Thymus (tissue), 11 donors: ENCODE results near the gene TMC6. TPM values are rescaled to one million over a fixed set of nuclear protein-coding genes. Genes with fewer than 3 reads are reported as not detected.

Source experiments
- DNase-seq, 9 donors: peaks; one replicate each; pipeline ENCODE4 v3.0.0-alpha.2; 2013; ENCODE audit warnings: low spot score in 9 of 9, low read depth in 6 of 9, missing footprints in 1 of 9
- H3K27ac ChIP-seq, 2 donors: one replicate each; pipeline ENCODE4 v1.5.1; 2013; ENCODE audit warnings: control low read depth in 1 of 2, low read depth in 1 of 2, low read length in 1 of 2, mild to moderate bottlenecking in 1 of 2, moderate library complexity in 1 of 2
- H3K27me3 ChIP-seq, 2 donors: one replicate each; pipeline ENCODE4 v1.5.1; 2013; ENCODE audit warnings: low read length in 1 of 2; ENCODE audit not compliant: control insufficient read depth in 2 of 2, insufficient read depth in 1 of 2
- H3K36me3 ChIP-seq, 2 donors: one replicate each; pipeline ENCODE4 v1.5.1; 2013; ENCODE audit warnings: low read length in 1 of 2, mild to moderate bottlenecking in 1 of 2, moderate library complexity in 1 of 2; ENCODE audit not compliant: control insufficient read depth in 2 of 2, insufficient read depth in 2 of 2
- H3K4me1 ChIP-seq, 2 donors: one replicate each; pipeline ENCODE4 v1.5.1; 2013; ENCODE audit warnings: low read length in 2 of 2; ENCODE audit not compliant: control insufficient read depth in 2 of 2, insufficient read depth in 2 of 2
- H3K4me3 ChIP-seq, 2 donors: one replicate each; pipeline ENCODE4 v1.5.1; 2013; ENCODE audit warnings: low read length in 2 of 2, control low read depth in 1 of 2, mild to moderate bottlenecking in 1 of 2
- H3K9me3 ChIP-seq, 2 donors: one replicate each; pipeline ENCODE4 v1.5.1; 2013; ENCODE audit warnings: low read length in 1 of 2, mild to moderate bottlenecking in 1 of 2; ENCODE audit not compliant: control insufficient read depth in 2 of 2, insufficient read depth in 1 of 2
- WGBS: extraction: QIAGEN DNeasy Blood & Tissue Kit; methylation state at CpG from one replicate; pipeline ENCODE4 v1.1.7; 2013; 5-methylcytosine and 5-hydroxymethylcytosine counted together
- polyA plus RNA-seq: library from polyadenylated mRNA; stranded (reverse); fragments of 200-250 nt; gene quantifications from one replicate; pipeline ENCODE4 v1.2.3, GENCODE V29; 2013
- total RNA-seq: library from RNA; stranded (reverse); fragments of 120-200 nt; gene quantifications from one replicate; pipeline ENCODE4 v1.2.4, GENCODE V29; 2013
- donor health status: healthy.

TMC6 gene
- total and polyA plus RNA-seq, 2 donors: 83.7 to 174 TPM

DNA sequence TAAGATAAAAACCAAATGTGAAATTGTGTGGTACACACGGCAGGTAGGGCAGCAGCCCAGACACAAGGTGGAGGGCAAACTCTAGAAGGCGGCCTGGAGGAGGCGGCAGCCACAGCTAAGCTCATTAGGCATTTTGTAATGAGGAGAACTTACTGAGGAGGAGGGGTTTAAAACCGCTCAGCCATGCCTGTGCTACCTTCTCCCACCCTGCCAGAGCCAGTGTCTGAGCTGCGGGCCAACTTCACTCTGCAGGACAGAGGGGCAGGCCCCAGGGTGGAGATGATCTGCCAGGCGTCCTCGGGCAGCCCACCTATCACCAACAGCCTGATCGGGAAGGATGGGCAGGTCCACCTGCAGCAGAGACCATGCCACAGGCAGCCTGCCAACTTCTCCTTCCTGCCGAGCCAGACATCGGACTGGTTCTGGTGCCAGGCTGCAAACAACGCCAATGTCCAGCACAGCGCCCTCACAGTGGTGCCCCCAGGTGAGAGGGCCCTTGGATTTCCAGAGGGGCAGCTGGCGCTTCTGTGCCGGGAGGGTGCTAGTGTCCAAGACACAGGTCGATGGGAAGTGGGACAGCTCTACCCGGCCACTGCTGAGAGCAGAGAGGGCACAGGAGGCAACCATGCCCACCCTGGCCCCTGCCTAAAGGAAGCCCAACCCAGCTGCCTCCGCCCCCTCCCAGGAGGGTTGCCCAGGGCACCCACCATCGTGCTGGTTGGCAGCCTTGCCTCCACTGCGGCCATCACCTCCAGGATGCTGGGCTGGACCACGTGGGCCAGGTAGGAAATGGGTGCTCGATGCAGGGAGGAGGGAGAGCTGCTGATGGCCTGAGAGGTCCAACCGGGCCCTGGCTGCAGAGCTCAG lies 35.6 kb upstream of the TMC6 start:
- no peak overlapping the region for H3K27ac ChIP-seq
- no peak overlapping the region for H3K4me3 ChIP-seq
- DNase-seq: no peak
- no peaks in the 10 kb centered on the region for H3K9me3 ChIP-seq
- 77% methylated on average over 22 of the region's 22 CpGs for WGBS
- no peaks in the 10 kb centered on the region for H3K36me3 ChIP-seq
- H3K27me3 ChIP-seq: no peaks in the 10 kb centered on the region
- peaks cover 2 to 21% of the 10 kb centered on the region in 2 donors for H3K4me1 ChIP-seq

- WGBS: 73% methylated on average over 10 of the region's 10 CpGs
- Histone ChIP-seq H3K27ac (no peak overlapping the region), H3K9me3 (no peaks in the 10 kb centered on the region), H3K4me3 (no peak overlapping the region), H3K36me3 (no peaks in the 10 kb centered on the region), H3K27me3 (no peaks in the 10 kb centered on the region), H3K4me1 (peaks cover 0 to 20% of the 10 kb centered on the region in 2 donors)
- no peak for DNase-seq
These were observed 31.1 kb upstream of the TMC6 start for GRCh38 chr17:78159575-78160158.

DNA sequence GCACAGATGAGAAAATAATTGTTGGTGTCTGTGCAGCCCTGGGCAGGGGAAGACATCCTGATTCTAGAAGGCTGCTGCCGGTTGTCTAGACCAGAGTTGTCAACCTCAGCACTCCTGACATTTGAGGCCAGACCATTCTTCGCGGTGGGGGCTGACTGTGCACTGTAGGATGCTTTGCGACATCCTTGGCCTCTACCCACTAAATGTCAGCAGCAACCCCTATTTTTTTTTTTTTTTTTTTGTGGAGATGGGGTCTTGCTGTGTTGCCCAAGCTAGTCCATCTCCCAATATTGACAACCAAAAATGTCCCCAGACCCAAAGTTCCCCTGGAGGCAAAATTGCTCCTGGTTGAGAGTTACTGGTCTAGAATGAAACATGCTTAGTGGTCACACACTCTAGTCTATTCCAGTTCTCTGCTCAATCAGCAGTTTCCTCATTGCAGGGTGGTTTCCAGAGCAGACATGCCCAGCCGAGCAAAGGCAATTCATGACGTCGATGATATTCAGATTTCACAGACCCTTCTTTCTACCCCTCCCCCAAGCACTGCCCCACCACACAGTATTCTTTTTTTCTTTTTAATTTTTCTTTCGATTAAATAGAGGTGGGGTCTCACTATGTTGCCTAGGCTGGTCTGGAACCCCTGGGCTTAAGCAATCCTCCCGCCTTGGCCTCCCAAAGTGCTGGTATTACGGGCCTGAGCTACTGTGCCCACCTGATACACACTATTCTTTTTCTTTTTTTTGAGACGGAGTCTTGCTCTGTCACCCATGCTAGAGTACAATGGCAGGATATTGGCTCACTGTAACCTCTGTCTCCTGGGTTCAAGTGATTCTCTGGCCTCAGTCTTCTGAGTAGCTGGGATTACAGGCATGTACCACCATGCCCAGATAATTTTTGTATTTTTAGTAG lies 26.6 kb upstream of the TMC6 start:
- WGBS: 86% methylated on average over 11 of the region's 11 CpGs

GRCh38 chr17:78151514-78152008 lies 23.0 kb upstream of the TMC6 start:
- WGBS: 90% methylated on average over 7 of the region's 7 CpGs
- no peak for DNase-seq
- peaks cover 0 to 19% of the 10 kb centered on the region in 2 donors for H3K4me1 ChIP-seq
- no peaks in the 10 kb centered on the region for H3K9me3 ChIP-seq
- H3K36me3 ChIP-seq: no peaks in the 10 kb centered on the region
- H3K4me3 ChIP-seq: no peak overlapping the region
- H3K27ac ChIP-seq: no peak overlapping the region
- H3K27me3 ChIP-seq: no peaks in the 10 kb centered on the region

More for the DNA sequence above, 26.6 kb upstream of the TMC6 start:
- Histone ChIP-seq H3K4me1 (peaks cover 0 to 20% of the 10 kb centered on the region in 2 donors), H3K4me3 (no peak overlapping the region), H3K36me3 (no peaks in the 10 kb centered on the region), H3K9me3 (no peaks in the 10 kb centered on the region), H3K27ac (peak overlapping the region; percentile 65 to 79), H3K27me3 (no peaks in the 10 kb centered on the region)
- peak in 1 of 9 donors; percentile 49 for DNase-seq

GRCh38 chr17:78148286-78149016 lies 19.9 kb upstream of the TMC6 start:
- 82% methylated on average over 14 of the region's 14 CpGs for WGBS

GRCh38 chr17:78147315-78147998 lies 18.9 kb upstream of the TMC6 start:
- Histone ChIP-seq H3K27me3 (no peaks in the 10 kb centered on the region), H3K27ac (peak overlapping the region in 1 of 2 donors; percentile 25), H3K9me3 (no peaks in the 10 kb centered on the region), H3K4me3 (no peak overlapping the region), H3K4me1 (peaks cover 0 to 37% of the 10 kb centered on the region in 2 donors), H3K36me3 (peaks cover under 1 to 3% of the 10 kb centered on the region in 2 donors)
- DNase-seq: no peak
- 55% methylated on average over 8 of the region's 8 CpGs for WGBS

More at GRCh38 chr17:78148286-78149016, 19.9 kb upstream of the TMC6 start:
- Histone ChIP-seq H3K4me3 (no peak overlapping the region), H3K4me1 (peaks cover 0 to 30% of the 10 kb centered on the region in 2 donors), H3K36me3 (no peaks in the 10 kb centered on the region), H3K27ac (no peak overlapping the region), H3K9me3 (no peaks in the 10 kb centered on the region), H3K27me3 (no peaks in the 10 kb centered on the region)
- DNase-seq: no peak

DNA sequence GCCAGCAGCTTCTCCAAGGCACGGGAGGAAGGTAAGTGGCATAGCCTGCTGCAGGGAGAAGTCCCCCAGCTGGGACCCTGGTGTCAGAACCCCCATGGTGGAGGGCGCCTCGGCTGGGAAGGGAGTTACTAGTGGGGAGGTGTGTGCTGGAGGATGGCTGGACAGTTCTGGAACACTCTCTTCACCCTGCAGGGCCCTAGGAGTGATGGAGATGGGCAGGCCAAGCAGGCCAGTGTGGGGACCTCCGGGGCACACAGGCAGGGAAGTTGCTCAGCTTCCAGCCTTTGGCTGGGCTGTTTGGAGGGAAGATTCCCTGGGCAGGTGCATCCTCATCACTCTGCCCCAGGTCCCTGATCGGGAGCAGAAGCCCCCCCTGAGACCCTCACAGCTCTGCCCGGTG lies 18.3 kb upstream of the TMC6 start:
- whole genome bisulfite sequencing: 91% methylated on average over 6 of the region's 6 CpGs
- Histone ChIP-seq H3K27ac (no peak overlapping the region), H3K9me3 (peaks cover 0 to 3% of the 10 kb centered on the region in 2 donors), H3K27me3 (no peaks in the 10 kb centered on the region), H3K36me3 (peaks cover 7 to 9% of the 10 kb centered on the region in 2 donors), H3K4me1 (peaks cover 0 to 43% of the 10 kb centered on the region in 2 donors), H3K4me3 (no peak overlapping the region)
- DNase-seq: no peak

GRCh38 chr17:78146471-78146869 lies 17.9 kb upstream of the TMC6 start:
- no peak for DNase-seq
- no peak overlapping the region for H3K4me3 ChIP-seq
- 95% methylated on average over 7 of the region's 7 CpGs for WGBS
- H3K36me3 ChIP-seq: peaks cover 11 to 13% of the 10 kb centered on the region in 2 donors
- no peak overlapping the region for H3K27ac ChIP-seq
- peaks cover 0 to 47% of the 10 kb centered on the region in 2 donors for H3K4me1 ChIP-seq
- H3K9me3 ChIP-seq: peaks cover 0 to 3% of the 10 kb centered on the region in 2 donors
- no peaks in the 10 kb centered on the region for H3K27me3 ChIP-seq
